Smooth muscle cell (in vitro differentiated cells): Measurements from ENCODE around the gene FETUB. TPM values are rescaled to one million over a fixed set of nuclear protein-coding genes. Genes with fewer than 3 reads are reported as not detected.

Source experiments
- DNase-seq: peaks from one replicate; lab custom pipeline; 2025; ENCODE audit not compliant: unreplicated experiment; lab: John Stamatoyannopoulos, UW
- H2AFZ ChIP-seq: fragments of 200-600 bp; sonication (generic); 2 replicates; pipeline ENCODE4 v1.6.0; 2016; ENCODE audit warnings: antibody characterized with exemption, low read depth, mild to moderate bottlenecking
- H3F3A ChIP-seq: fragments of 200-600 bp; sonication (generic); 2 replicates; pipeline ENCODE4 v1.6.0; 2017; ENCODE audit warnings: antibody characterized with exemption, low read depth
- H3K27ac ChIP-seq: fragments of 200-600 bp; sonication (generic); 2 replicates; pipeline ENCODE4 v1.5.1; 2016; ENCODE audit warnings: low read depth, mild to moderate bottlenecking
- H3K27me3 ChIP-seq: fragments of 200-600 bp; sonication (generic); 2 replicates; pipeline ENCODE4 v1.6.1; 2016; ENCODE audit warnings: low read depth, mild to moderate bottlenecking
- H3K36me3 ChIP-seq: fragments of 200-600 bp; sonication (generic); 2 replicates; pipeline ENCODE4 v1.5.1; 2016; ENCODE audit warnings: low read depth
- H3K4me1 ChIP-seq: fragments of 200-600 bp; sonication (generic); 2 replicates; pipeline ENCODE4 v1.5.1; 2016; ENCODE audit warnings: low read depth
- H3K4me2 ChIP-seq: fragments of 200-600 bp; sonication (generic); 2 replicates; pipeline ENCODE4 v1.6.0; 2016; ENCODE audit warnings: mild to moderate bottlenecking
- H3K4me3 ChIP-seq: fragments of 200-600 bp; sonication (generic); 2 replicates; pipeline ENCODE4 v1.5.1; 2016; ENCODE audit warnings: mild to moderate bottlenecking
- H3K79me2 ChIP-seq: fragments of 200-600 bp; sonication (generic); 2 replicates; pipeline ENCODE4 v1.6.0; 2016; ENCODE audit warnings: low read depth, mild to moderate bottlenecking
- H3K9ac ChIP-seq: fragments of 200-600 bp; sonication (generic); 2 replicates; pipeline ENCODE4 v1.6.0; 2016; ENCODE audit warnings: low read depth
- H3K9me3 ChIP-seq: fragments of 200-600 bp; sonication (generic); replicated peaks from 2 replicates; pipeline ENCODE4 v1.5.1; 2016; ENCODE audit warnings: low read depth
- H4K20me1 ChIP-seq: fragments of 200-600 bp; sonication (generic); 2 replicates; pipeline ENCODE4 v1.6.0; 2016; ENCODE audit warnings: low read depth
- CTCF ChIP-seq: fragments of 200-600 bp; sonication (generic); IDR thresholded peaks from 2 replicates; pipeline ENCODE4 v1.5.1; 2017; ENCODE audit warnings: borderline replicate concordance, mild to moderate bottlenecking, antibody characterized with exemption; ENCODE audit not compliant: insufficient read depth, poor library complexity, severe bottlenecking
- WGBS: methylation state at CpG from one replicate; pipeline ENCODE4 v1.1.7; 2016; ENCODE audit warnings: low lambda C conversion rate; 5-methylcytosine and 5-hydroxymethylcytosine counted together
- polyA plus RNA-seq: library from polyadenylated mRNA; unstranded; fragments of >200 nt; fragmentation: Nextera tagmentation; extraction: Ambion mirVana; gene quantifications from 2 replicates; pipeline ENCODE4 v1.2.1, GENCODE V29; 2016
- total RNA-seq: library from RNA; depleted of rRNA; stranded (reverse); fragments of >200 nt; gene quantifications from 2 replicates; pipeline ENCODE4 v1.2.3, GENCODE V29; 2014

FETUB gene
- total and polyA plus RNA-seq, 2 experiments from 2014 or later = 1.9 TPM; not detected in 1

GRCh38 chr3:186598108-186598784 is 42.0 kb upstream of the FETUB start:
- H3K9ac ChIP-seq = no peak overlapping the region
- H4K20me1 ChIP-seq = no peaks in the 10 kb centered on the region
- no peak overlapping the region for H2AFZ ChIP-seq
- no peak overlapping the region for H3K27ac ChIP-seq
- H3K4me2 ChIP-seq = no peak overlapping the region
- no peak overlapping the region for H3K4me3 ChIP-seq
- no peaks in the 10 kb centered on the region for H3K36me3 ChIP-seq
- H3K4me1 ChIP-seq = no peaks in the 10 kb centered on the region
- no peak for TF ChIP-seq CTCF
- H3K79me2 ChIP-seq = no peaks in the 10 kb centered on the region
- H3F3A ChIP-seq = no peaks in the 10 kb centered on the region
- DNase-seq = no peak
- H3K27me3 ChIP-seq = no peaks in the 10 kb centered on the region
- H3K9me3 ChIP-seq = no peaks in the 10 kb centered on the region
- 64% methylated on average over 11 of the region's 11 CpGs for WGBS

DNA sequence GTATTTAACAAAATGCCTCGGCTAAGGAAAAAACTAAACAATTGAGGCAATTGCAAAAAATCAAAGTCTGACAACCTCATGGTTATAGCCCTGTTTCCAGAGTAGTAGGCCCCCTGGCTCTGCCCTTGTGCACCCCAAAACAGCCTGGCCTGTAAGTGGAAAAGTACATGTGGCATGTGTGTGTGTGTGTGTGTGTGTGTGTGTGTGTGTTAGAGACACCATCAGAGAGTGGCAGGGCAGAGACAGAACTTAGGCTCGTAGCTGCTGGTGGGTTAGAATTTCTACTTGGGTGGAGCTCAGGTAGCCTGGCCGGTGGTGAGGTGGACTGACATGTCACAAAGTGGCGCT is 41.4 kb upstream of the FETUB start:
- Histone ChIP-seq H2AFZ (no peak overlapping the region), H3K79me2 (no peaks in the 10 kb centered on the region), H3K4me2 (no peak overlapping the region), H3K27ac (no peak overlapping the region), H3K4me1 (no peaks in the 10 kb centered on the region), H3K27me3 (no peaks in the 10 kb centered on the region), H3K9me3 (no peaks in the 10 kb centered on the region), H3F3A (no peaks in the 10 kb centered on the region), H3K9ac (no peak overlapping the region), H4K20me1 (no peaks in the 10 kb centered on the region), H3K36me3 (no peaks in the 10 kb centered on the region), H3K4me3 (no peak overlapping the region)
- no peak for TF ChIP-seq CTCF
- no peak for DNase-seq
- WGBS = 95% methylated on average over 4 of the region's 4 CpGs

DNA sequence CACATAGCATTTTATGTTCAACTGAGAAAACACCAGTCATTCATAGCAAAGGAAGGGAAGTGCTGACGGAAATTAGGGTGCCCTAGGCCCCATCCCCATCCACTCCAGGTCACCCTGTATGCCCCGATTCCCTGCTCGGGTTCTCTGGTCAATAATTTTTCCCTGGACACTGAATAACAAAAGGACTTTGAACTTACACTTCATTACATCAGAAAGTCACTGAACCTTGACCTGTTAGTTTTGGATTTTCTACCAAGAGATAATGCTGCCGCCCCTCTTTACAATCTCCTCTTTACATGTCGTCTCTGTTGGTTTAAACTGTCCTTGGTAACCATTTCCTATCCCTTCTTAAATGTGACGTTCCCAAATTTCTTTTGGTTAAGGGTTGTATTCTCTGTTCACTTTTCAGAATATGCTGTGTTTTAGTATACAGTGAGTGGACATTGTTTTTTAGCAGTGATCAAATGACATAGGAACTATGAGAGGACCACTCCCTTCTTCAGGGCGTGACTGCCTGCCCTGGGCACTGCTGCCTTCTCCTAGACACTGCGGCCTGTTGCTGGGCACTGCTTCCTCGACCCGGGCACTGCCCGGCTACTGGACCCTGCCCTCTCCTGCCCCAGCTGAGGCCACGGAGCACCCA is 40.9 kb upstream of the FETUB start:
- no peak for TF ChIP-seq CTCF
- Histone ChIP-seq H3K4me2 (no peak overlapping the region), H3K9ac (no peak overlapping the region), H3K4me3 (no peak overlapping the region), H3K27me3 (no peaks in the 10 kb centered on the region), H3K27ac (no peak overlapping the region), H3K79me2 (no peaks in the 10 kb centered on the region), H3F3A (no peaks in the 10 kb centered on the region), H3K4me1 (no peaks in the 10 kb centered on the region), H3K9me3 (no peaks in the 10 kb centered on the region), H3K36me3 (no peaks in the 10 kb centered on the region), H2AFZ (no peak overlapping the region), H4K20me1 (no peaks in the 10 kb centered on the region)
- no peak for DNase-seq
- WGBS = 84% methylated on average over 12 of the region's 12 CpGs

DNA sequence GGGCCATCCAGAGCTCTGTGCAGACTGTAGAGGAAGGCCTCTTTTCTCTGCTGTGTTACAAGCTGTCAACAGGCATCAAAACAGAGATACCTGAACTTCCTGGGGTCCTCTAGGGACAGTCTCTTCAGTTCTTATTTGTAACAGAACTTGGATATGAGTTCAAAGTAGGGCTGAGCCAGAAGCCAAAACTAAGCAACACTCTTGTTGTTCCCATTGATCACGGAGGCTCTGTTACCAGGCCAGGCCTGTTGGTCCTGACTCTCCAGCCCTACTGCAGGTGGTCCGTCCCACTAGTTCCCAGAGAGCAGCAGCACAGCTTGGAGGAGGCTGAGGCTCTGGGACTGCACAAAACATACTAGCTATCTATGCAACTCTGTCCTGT is 40.4 kb upstream of the FETUB start:
- no peaks in the 10 kb centered on the region for H4K20me1 ChIP-seq
- no peak for DNase-seq
- H3K4me2 ChIP-seq = no peak overlapping the region
- no peaks in the 10 kb centered on the region for H3K79me2 ChIP-seq
- TF ChIP-seq CTCF = no peak
- no peaks in the 10 kb centered on the region for H3K4me1 ChIP-seq
- H3K36me3 ChIP-seq = no peaks in the 10 kb centered on the region
- H3F3A ChIP-seq = no peaks in the 10 kb centered on the region
- no peaks in the 10 kb centered on the region for H3K27me3 ChIP-seq
- H3K27ac ChIP-seq = no peak overlapping the region
- H3K4me3 ChIP-seq = no peak overlapping the region
- 87% methylated on average over 2 of the region's 2 CpGs for WGBS
- H3K9ac ChIP-seq = no peak overlapping the region
- no peaks in the 10 kb centered on the region for H3K9me3 ChIP-seq
- no peak overlapping the region for H2AFZ ChIP-seq
